ENCODE measurements around the gene STARD3NL. TPM values are rescaled to one million over a fixed set of nuclear protein-coding genes. Genes with fewer than 3 reads are reported as not detected.

The STARD3NL gene
- total RNA-seq, 1 experiment from 2014 or later: 66.4 TPM

DNA sequence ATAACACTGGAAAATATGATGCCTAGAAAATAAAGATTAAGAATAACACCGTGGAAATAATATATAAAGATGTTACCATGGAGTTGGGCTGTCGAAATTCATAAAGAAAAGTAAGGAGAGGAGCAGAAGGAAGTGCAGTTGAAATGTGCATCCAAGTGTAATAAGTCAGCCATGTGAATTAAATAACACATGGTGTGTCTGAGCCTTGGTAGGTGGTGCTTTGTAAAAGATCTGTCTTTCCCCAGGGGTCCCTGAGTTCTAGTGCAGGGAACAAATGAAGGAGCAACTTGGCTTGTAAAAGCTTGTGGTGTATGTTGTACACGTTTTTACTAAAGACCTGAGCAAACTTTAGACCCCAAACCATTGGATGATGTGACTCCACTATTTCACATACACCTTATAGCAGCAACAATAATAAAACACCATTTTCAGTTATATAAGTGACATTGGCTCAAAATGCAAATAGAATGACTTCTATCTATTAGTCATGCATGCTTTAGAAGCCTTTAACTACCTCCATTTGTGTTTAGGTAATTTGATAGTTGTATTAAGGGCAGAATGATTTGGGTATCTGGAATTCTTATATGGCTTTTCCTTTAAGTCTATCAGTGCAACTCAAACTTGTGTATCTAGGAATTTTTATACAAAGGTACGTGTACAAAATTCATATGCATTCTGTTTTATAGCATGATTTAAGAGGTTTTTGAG is 11.3 kb downstream of the STARD3NL start:
- Mint-ChIP-seq H3K27me3 (ENCODE audit: unreplicated experiment) (no peaks in the 10 kb centered on the region), H3K27ac (ENCODE audit: unreplicated experiment) (no peak overlapping the region), H3K4me1 (ENCODE audit: low read depth, unreplicated experiment) (peaks cover 24% of the 10 kb centered on the region), H3K36me3 (ENCODE audit: insufficient read depth, unreplicated experiment) (no peaks in the 10 kb centered on the region), H3K4me3 (ENCODE audit: low read depth, unreplicated experiment) (no peak overlapping the region), H3K9me3 (ENCODE audit: low read depth, unreplicated experiment) (peaks cover 4% of the 10 kb centered on the region)
- intact Hi-C loops (cut with micrococcal nuclease; ENCODE audit: unreplicated experiment): no loop called here
- TF ChIP-seq, protein P1, sequence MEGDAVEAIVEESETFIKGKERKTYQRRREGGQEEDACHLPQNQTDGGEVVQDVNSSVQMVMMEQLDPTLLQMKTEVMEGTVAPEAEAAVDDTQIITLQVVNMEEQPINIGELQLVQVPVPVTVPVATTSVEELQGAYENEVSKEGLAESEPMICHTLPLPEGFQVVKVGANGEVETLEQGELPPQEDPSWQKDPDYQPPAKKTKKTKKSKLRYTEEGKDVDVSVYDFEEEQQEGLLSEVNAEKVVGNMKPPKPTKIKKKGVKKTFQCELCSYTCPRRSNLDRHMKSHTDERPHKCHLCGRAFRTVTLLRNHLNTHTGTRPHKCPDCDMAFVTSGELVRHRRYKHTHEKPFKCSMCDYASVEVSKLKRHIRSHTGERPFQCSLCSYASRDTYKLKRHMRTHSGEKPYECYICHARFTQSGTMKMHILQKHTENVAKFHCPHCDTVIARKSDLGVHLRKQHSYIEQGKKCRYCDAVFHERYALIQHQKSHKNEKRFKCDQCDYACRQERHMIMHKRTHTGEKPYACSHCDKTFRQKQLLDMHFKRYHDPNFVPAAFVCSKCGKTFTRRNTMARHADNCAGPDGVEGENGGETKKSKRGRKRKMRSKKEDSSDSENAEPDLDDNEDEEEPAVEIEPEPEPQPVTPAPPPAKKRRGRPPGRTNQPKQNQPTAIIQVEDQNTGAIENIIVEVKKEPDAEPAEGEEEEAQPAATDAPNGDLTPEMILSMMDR (IDR thresholded peaks at IDR 0.05; ENCODE audit: unreplicated experiment): no peak
- no peak for DNase-seq
- no TSS peak for BruUV-seq (replicated peaks)
- CTCF ChIA-PET: no interaction called here

DNA sequence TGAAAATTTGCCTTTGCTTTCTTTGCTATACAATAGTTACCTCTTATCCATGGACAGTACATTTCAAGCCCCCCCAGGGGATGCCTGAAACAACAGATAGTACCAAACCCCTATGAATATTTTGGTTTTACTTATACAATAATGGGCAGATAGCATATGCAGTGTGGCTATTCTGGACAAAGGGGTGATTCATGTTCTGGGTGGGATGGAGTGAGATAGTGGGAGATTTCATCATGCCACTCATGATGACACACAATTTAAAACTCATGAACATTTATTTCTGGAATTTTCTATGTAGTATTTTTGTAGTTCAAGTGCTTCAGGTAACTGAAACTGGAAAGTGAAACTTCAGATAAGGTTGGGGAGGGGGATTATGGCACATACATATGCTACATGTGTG is 12.0 kb downstream of the STARD3NL start:
- Mint-ChIP-seq H3K4me1 (ENCODE audit: low read depth, unreplicated experiment) (peaks cover 24% of the 10 kb centered on the region), H3K27ac (ENCODE audit: unreplicated experiment) (no peak overlapping the region), H3K27me3 (ENCODE audit: unreplicated experiment) (no peaks in the 10 kb centered on the region), H3K9me3 (ENCODE audit: low read depth, unreplicated experiment) (peaks cover 4% of the 10 kb centered on the region), H3K4me3 (ENCODE audit: low read depth, unreplicated experiment) (no peak overlapping the region), H3K36me3 (ENCODE audit: insufficient read depth, unreplicated experiment) (no peaks in the 10 kb centered on the region)
- BruUV-seq (replicated peaks): no TSS peak
- CTCF ChIA-PET: no interaction called here
- TF ChIP-seq, protein P1 (IDR thresholded peaks at IDR 0.05; ENCODE audit: unreplicated experiment): no peak
- intact Hi-C loops (cut with micrococcal nuclease; ENCODE audit: unreplicated experiment): no loop called here
- no peak for DNase-seq

DNA sequence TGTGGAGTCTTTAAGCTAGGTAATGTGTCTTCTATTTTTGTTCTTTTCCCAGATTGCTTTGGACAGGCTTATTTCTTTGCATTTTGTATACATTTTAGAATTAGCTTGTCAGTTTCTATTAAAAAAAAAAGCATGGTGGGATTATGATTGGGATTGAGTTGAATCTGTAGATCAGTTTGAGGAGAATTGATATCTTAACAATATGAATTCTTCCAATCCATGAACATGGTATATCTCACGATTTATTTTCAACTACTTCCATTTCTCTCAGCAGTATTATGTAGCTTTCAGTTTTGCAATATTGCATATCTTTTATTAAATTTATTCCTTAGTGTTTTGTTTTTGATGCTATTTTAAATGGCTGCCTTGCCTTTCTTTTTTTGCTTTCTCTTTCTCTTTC is 13.7 kb downstream of the STARD3NL start:
- CTCF ChIA-PET: interaction anchor here (0.9 kb wide), 1 partner anchor 14 kb away, joined by 3 read pairs; the partner anchor contains the start of gene STARD3NL
- no peaks in the 10 kb centered on the region for H3K27me3 Mint-ChIP-seq (ENCODE audit: unreplicated experiment)
- peaks cover 4% of the 10 kb centered on the region for H3K9me3 Mint-ChIP-seq (ENCODE audit: low read depth, unreplicated experiment)
- peaks cover 29% of the 10 kb centered on the region for H3K4me1 Mint-ChIP-seq (ENCODE audit: low read depth, unreplicated experiment)
- no peaks in the 10 kb centered on the region for H3K36me3 Mint-ChIP-seq (ENCODE audit: insufficient read depth, unreplicated experiment)
- no TSS peak for BruUV-seq (replicated peaks)
- H3K27ac Mint-ChIP-seq (ENCODE audit: unreplicated experiment): no peak overlapping the region
- intact Hi-C loops (cut with micrococcal nuclease; ENCODE audit: unreplicated experiment): no loop called here
- TF ChIP-seq, protein P1 (IDR thresholded peaks at IDR 0.05; ENCODE audit: unreplicated experiment): no peak
- no peak for DNase-seq
- H3K4me3 Mint-ChIP-seq (ENCODE audit: low read depth, unreplicated experiment): no peak overlapping the region

DNA sequence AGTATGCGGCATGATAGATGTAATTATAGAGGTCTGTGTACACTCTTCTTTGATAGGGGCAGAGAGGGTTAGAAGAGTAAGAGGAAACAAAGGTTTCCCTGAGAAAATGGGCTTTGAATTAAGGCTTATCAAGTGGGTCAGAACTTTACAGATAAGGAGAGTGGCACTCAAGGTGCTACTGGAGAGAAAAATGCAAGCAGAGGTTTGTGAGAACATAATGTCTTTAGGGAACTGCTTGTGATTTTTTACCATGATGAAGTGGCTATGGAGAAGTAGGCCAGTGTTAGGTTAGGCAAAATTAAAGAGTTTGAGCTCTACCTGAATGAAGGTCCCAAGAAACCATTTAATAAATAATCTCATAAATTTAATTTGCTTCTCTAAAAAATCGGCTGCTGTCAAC is 14.3 kb downstream of the STARD3NL start:
- H3K9me3 Mint-ChIP-seq (ENCODE audit: low read depth, unreplicated experiment): peaks cover 4% of the 10 kb centered on the region
- TF ChIP-seq, protein P1 (IDR thresholded peaks at IDR 0.05; ENCODE audit: unreplicated experiment): no peak
- peaks cover 29% of the 10 kb centered on the region for H3K4me1 Mint-ChIP-seq (ENCODE audit: low read depth, unreplicated experiment)
- no peak for DNase-seq
- no TSS peak for BruUV-seq (replicated peaks)
- CTCF ChIA-PET: interaction anchor here (0.6 to 0.9 kb wide), 2 partner anchors 14 to 733 kb away, joined by 3 read pairs; partner anchors contain the start of gene STARD3NL
- intact Hi-C loops (cut with micrococcal nuclease; ENCODE audit: unreplicated experiment): no loop called here
- H3K27ac Mint-ChIP-seq (ENCODE audit: unreplicated experiment): no peak overlapping the region
- H3K36me3 Mint-ChIP-seq (ENCODE audit: insufficient read depth, unreplicated experiment): no peaks in the 10 kb centered on the region
- no peaks in the 10 kb centered on the region for H3K27me3 Mint-ChIP-seq (ENCODE audit: unreplicated experiment)
- no peak overlapping the region for H3K4me3 Mint-ChIP-seq (ENCODE audit: low read depth, unreplicated experiment)
